OCI-LY3 (cell line): ENCODE data around the gene KRT9.

Experiments
- CTCF ChIP-seq: fragments of 200-600, 300-600 bp; sonication (generic); IDR thresholded peaks from 2 replicates; pipeline ENCODE4 v1.5.1; 2014; ENCODE audit warnings: antibody characterized with exemption, low read length, low read depth
- EZH2phosphoT487 ChIP-seq: fragments of 200-600 bp; shearing (Covaris generic); IDR thresholded peaks from 2 replicates; pipeline ENCODE4 v1.6.1; 2018; ENCODE audit warnings: antibody characterized with exemption, mixed run types, low read depth

- no peak for TF ChIP-seq CTCF
- TF ChIP-seq EZH2phosphoT487 = no peak
Observed at GRCh38 chr17:41518789-41519449, 52.9 kb downstream of the KRT9 start, which contains the start of gene KRT15.
